ENCODE results near the gene RAC2.

RAC2 gene

GRCh38 chr22:37275134-37275533 lies 31.1 kb upstream of the RAC2 start:
- DNase-seq = no peak

GRCh38 chr22:37274380-37274862 lies 30.4 kb upstream of the RAC2 start:
- no peak for DNase-seq

GRCh38 chr22:37273846-37274225 lies 29.8 kb upstream of the RAC2 start:
- DNase-seq = no peak

GRCh38 chr22:37273126-37273845 lies 29.2 kb upstream of the RAC2 start:
- DNase-seq = no peak

- no peak for DNase-seq
Observed at GRCh38 chr22:37270928-37271650, 27.0 kb upstream of the RAC2 start.

GRCh38 chr22:37269936-37270678 lies 26.0 kb upstream of the RAC2 start:
- DNase-seq = no peak

GRCh38 chr22:37267661-37268413 lies 23.8 kb upstream of the RAC2 start:
- no peak for DNase-seq

GRCh38 chr22:37267135-37267587 lies 23.1 kb upstream of the RAC2 start:
- peak in 2 of 3 experiments; percentile 28 to 52 for DNase-seq

GRCh38 chr22:37266581-37267134 lies 22.6 kb upstream of the RAC2 start:
- peak in 1 of 3 experiments; percentile 41 for DNase-seq

GRCh38 chr22:37263966-37264887 lies 20.2 kb upstream of the RAC2 start:
- DNase-seq = no peak

- no peak for DNase-seq
Observed at GRCh38 chr22:37262346-37262745, 18.3 kb upstream of the RAC2 start.

GRCh38 chr22:37260901-37261336 lies 16.9 kb upstream of the RAC2 start:
- peak in 2 of 3 experiments; percentile 62 to 70 for DNase-seq

GRCh38 chr22:37260155-37260795 lies 16.2 kb upstream of the RAC2 start:
- DNase-seq = peak in 2 of 3 experiments; percentile 42 to 62

- peak in 2 of 3 experiments; percentile 15 to 48 for DNase-seq
Observed at GRCh38 chr22:37259540-37260029, 15.5 kb upstream of the RAC2 start.

- peak in 1 of 3 experiments; percentile 13 for DNase-seq
Observed at GRCh38 chr22:37258753-37259401, 14.8 kb upstream of the RAC2 start.

GRCh38 chr22:37258005-37258752 lies 14.1 kb upstream of the RAC2 start:
- no peak for DNase-seq

- DNase-seq = no peak
Observed at GRCh38 chr22:37256075-37256726, 12.1 kb upstream of the RAC2 start.

GRCh38 chr22:37255558-37256006 lies 11.5 kb upstream of the RAC2 start:
- no peak for DNase-seq

Measured in NCI-H1417 (cell line).